Suprapubic skin (tissue), 3 donors: ENCODE results near the gene CAVIN2.

Source experiments
- POLR2A ChIP-seq, 2 donors: fragments of 450-650 bp; IDR thresholded peaks; one replicate each; pipeline ENCODE4 v1.6.1; 2017; ENCODE audit warnings: antibody characterized with exemption in 2 of 2, mild to moderate bottlenecking in 2 of 2, moderate library complexity in 2 of 2
- TF ChIP-seq, protein P1 (sequence below), 2 donors: fragments of 200-600 bp in 1 of 2; fragments of 450-650 bp in 1 of 2; sonication (generic) in 1 of 2; IDR thresholded peaks; one replicate each; pipeline ENCODE4 v1.5.1; 2016 to 2019; ENCODE audit warnings: antibody characterized with exemption in 2 of 2, mild to moderate bottlenecking in 1 of 2, moderate library complexity in 1 of 2

DNA sequence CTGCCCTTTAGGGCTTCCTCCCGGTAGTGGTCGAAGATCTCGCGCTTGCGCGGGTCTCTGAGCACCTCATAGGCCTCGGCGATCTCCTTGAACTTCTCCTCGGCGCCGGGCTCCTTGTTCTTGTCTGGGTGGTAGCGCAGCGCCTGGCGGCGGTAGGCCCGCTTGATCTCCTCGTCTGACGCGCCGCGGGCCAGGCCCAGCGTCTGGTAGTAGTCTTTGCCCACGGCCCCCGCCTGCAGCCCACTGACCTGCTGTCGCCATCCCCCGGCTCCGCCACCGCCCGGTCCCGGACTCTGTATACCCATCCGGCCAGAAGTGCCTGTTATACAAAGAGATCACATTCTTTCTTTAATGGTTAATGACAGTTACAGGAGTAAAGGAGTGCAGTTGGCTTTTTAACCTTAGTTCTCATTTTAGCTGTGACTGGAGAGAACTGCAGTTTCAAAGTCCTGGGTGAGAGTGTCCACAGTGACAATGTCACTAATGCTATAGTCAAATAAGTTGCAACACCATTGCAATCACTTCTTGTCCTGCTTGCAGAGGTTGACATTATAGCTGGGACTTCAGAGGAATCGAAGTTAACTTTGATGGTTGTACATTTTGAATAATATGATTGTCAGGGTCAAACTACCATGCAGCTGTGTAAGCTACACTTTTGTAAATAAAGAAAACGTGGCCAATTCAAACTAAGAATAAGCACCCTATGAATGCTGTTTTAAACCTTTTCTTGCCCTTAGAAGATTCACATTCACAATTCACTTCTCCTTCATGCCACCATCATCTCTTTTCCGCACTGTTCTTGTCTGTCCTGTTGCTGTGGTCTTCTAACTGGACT lies 35.3 kb upstream of the CAVIN2 start:
- TF ChIP-seq POLR2A (IDR thresholded peaks at IDR 0.05), result no peak
- TF ChIP-seq, protein P1, sequence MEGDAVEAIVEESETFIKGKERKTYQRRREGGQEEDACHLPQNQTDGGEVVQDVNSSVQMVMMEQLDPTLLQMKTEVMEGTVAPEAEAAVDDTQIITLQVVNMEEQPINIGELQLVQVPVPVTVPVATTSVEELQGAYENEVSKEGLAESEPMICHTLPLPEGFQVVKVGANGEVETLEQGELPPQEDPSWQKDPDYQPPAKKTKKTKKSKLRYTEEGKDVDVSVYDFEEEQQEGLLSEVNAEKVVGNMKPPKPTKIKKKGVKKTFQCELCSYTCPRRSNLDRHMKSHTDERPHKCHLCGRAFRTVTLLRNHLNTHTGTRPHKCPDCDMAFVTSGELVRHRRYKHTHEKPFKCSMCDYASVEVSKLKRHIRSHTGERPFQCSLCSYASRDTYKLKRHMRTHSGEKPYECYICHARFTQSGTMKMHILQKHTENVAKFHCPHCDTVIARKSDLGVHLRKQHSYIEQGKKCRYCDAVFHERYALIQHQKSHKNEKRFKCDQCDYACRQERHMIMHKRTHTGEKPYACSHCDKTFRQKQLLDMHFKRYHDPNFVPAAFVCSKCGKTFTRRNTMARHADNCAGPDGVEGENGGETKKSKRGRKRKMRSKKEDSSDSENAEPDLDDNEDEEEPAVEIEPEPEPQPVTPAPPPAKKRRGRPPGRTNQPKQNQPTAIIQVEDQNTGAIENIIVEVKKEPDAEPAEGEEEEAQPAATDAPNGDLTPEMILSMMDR (IDR thresholded peaks at IDR 0.05), result no peak
